Choroid plexus epithelial cell (primary cell): ENCODE measurements around the gene GTF3C1.

Experiments
- DNase-seq: peaks from one replicate; pipeline ENCODE4 v3.0.0-alpha.2; 2010; ENCODE audit warnings: low read depth
- H3K4me3 ChIP-seq: 2 replicates; pipeline ENCODE4 v1.5.1; 2011; ENCODE audit warnings: low read depth, mild to moderate bottlenecking, control low read depth, low read length, moderate library complexity
- CTCF ChIP-seq: conservative IDR thresholded peaks from 2 replicates; pipeline ENCODE4 v1.5.1; 2011; ENCODE audit warnings: low read depth, mild to moderate bottlenecking, control low read depth, inconsistent platforms, low read length, moderate library complexity

GTF3C1 gene

GRCh38 chr16:27549746-27550581 is at the start of gene GTF3C1, which contains the start of gene KATNIP:
Gene GTF3C1 (minus strand): TSS chr16:27549913. CDS start chr16:27549890, 23 bp downstream.
Gene KATNIP (plus strand): TSS chr16:27550144. CDS start chr16:27550171, 27 bp downstream.
- peak; percentile 99 for DNase-seq
- TF ChIP-seq CTCF: no peak
- peak within 1 kb of the TSS; percentile 97 for H3K4me3 ChIP-seq

- no peak for DNase-seq
- H3K4me3 ChIP-seq: no peak overlapping the region
- no peak for TF ChIP-seq CTCF
Observed at GRCh38 chr16:27598931-27599565, 49.3 kb upstream of the GTF3C1 start.

- H3K4me3 ChIP-seq: no peak overlapping the region
- DNase-seq: no peak
- no peak for TF ChIP-seq CTCF
Observed at GRCh38 chr16:27598220-27598619, 48.5 kb upstream of the GTF3C1 start.

- no peak for DNase-seq
- no peak overlapping the region for H3K4me3 ChIP-seq
- TF ChIP-seq CTCF: no peak
Observed at GRCh38 chr16:27597361-27597760, 47.6 kb upstream of the GTF3C1 start.

- no peak for DNase-seq
- TF ChIP-seq CTCF: no peak
- H3K4me3 ChIP-seq: no peak overlapping the region
Observed at GRCh38 chr16:27596411-27596810, 46.7 kb upstream of the GTF3C1 start.

GRCh38 chr16:27595993-27596392 is 46.3 kb upstream of the GTF3C1 start:
- no peak for DNase-seq
- no peak for TF ChIP-seq CTCF

More at GRCh38 chr16:27595993-27596392, 46.3 kb upstream of the GTF3C1 start:
- no peak overlapping the region for H3K4me3 ChIP-seq
